Panc1 (cell line): ENCODE measurements around the gene CHST6. TPM values are rescaled to one million over a fixed set of nuclear protein-coding genes. Genes with fewer than 3 reads are reported as not detected.

Experiments used
- ATAC-seq: fragments of 200-7000 bp; cut with Tn5 transposase; 2 replicates; pipeline ENCODE4 v1.9.1; 2020; ENCODE audit warnings: mild to moderate bottlenecking, moderate library complexity
- BruUV-seq: library from RNA; stranded (reverse); fragments of 400-500 nt; replicated peaks from 2 replicates; lab custom pipeline; 2021; lab: Mats Ljungman, UMichigan
- CTCF ChIA-PET: fragments of 300-600 bp; sonication (Branson Sonifier 250); formaldehyde crosslinking; loops from one replicate; lab custom pipeline; 2022; ENCODE audit warnings: antibody characterized with exemption; lab: Charles Lee
- POLR2A ChIA-PET: fragments of 300-600 bp; sonication (Branson Sonifier 250); formaldehyde crosslinking; loops from one replicate; lab custom pipeline; 2022; ENCODE audit warnings: antibody characterized with exemption; lab: Charles Lee
- DNase-seq: peaks from one replicate; pipeline ENCODE4 v3.0.0-alpha.2; 2010; ENCODE audit warnings: low read depth, low spot score
- H3K27ac ChIP-seq: 2 replicates; pipeline ENCODE4 v1.5.1; 2011; ENCODE audit warnings: mild to moderate bottlenecking, low read length, inconsistent platforms
- H3K27me3 ChIP-seq: fragments of 200-500 bp; sonication (Bioruptor generic); 2 replicates; pipeline ENCODE4 v1.6.0; 2014; ENCODE audit warnings: low read length, inconsistent platforms; ENCODE audit not compliant: control insufficient read depth, insufficient read depth
- H3K36me3 ChIP-seq: fragments of 200-500 bp; sonication (Bioruptor generic); 2 replicates; pipeline ENCODE4 v1.5.1; 2014; ENCODE audit warnings: inconsistent platforms, mild to moderate bottlenecking, low read length, moderate library complexity; ENCODE audit not compliant: control insufficient read depth, insufficient read depth
- H3K4me1 ChIP-seq: 2 replicates; pipeline ENCODE4 v1.5.1; 2011; ENCODE audit warnings: inconsistent platforms, mild to moderate bottlenecking, low read length, moderate library complexity; ENCODE audit not compliant: control insufficient read depth, insufficient read depth
- H3K4me3 ChIP-seq, 2 experiments: 2 replicates each; pipeline ENCODE4 v1.5.1; 2011 to 2012; ENCODE audit warnings: low read depth in 2 of 2, low read length in 2 of 2, mild to moderate bottlenecking in 2 of 2, inconsistent platforms in 1 of 2, moderate library complexity in 1 of 2
- H3K9me3 ChIP-seq: fragments of 200-500 bp; sonication (Bioruptor generic); 2 replicates; pipeline ENCODE4 v1.5.1; 2014; ENCODE audit warnings: low read depth, mild to moderate bottlenecking, inconsistent platforms, low read length, moderate library complexity; ENCODE audit not compliant: control insufficient read depth, insufficient read depth
- POLR2AphosphoS5 ChIP-seq: IDR thresholded peaks from 2 replicates; pipeline ENCODE4 v1.6.1; 2012; ENCODE audit warnings: mild to moderate bottlenecking, low read depth, low read length, moderate library complexity
- SIN3A ChIP-seq: IDR thresholded peaks from 2 replicates; pipeline ENCODE4 v1.6.1; 2012; ENCODE audit warnings: low read depth, mild to moderate bottlenecking, low read length, moderate library complexity, borderline replicate concordance; ENCODE audit not compliant: insufficient read depth
- TCF7L2 ChIP-seq: IDR thresholded peaks from 2 replicates; pipeline ENCODE4 v1.6.1; 2011; ENCODE audit warnings: mild to moderate bottlenecking, low read depth, low read length, inconsistent platforms
- in situ Hi-C: cut with HindIII; loops from 2 replicates; pipeline ENCODE4 v1.10.0; 2016; ENCODE audit warnings: low sequenced_read_pairs, low pct_unique_long_range_greater_than_20kb
- intact Hi-C: fragments of 100-400 bp; cut with micrococcal nuclease; formaldehyde crosslinking; loops from one replicate; pipeline ENCODE4 v1.10.0; 2022; ENCODE audit not compliant: unreplicated experiment
- total RNA-seq: library from RNA; stranded (reverse); gene quantifications from one replicate; pipeline ENCODE4 v1.2.1, GENCODE V29; 2021; ENCODE audit not compliant: unreplicated experiment
- TF ChIP-seq, protein P1 (sequence below), 2 experiments: IDR thresholded peaks; 2 replicates each; pipeline ENCODE4 v1.6.1; 2011 to 2012; ENCODE audit warnings: low read depth in 2 of 2, control low read depth in 1 of 2, low read length in 1 of 2, mild to moderate bottlenecking in 1 of 2, moderate library complexity in 1 of 2; ENCODE audit not compliant: insufficient read depth in 1 of 2
- TF ChIP-seq, protein P2 (sequence below): fragments of 450-650 bp; IDR thresholded peaks from 2 replicates; pipeline ENCODE4 v1.5.1; 2017; ENCODE audit warnings: mild to moderate bottlenecking

CHST6 gene
- total RNA-seq, 1 experiment from 2014 or later, result 0.05 TPM

DNA sequence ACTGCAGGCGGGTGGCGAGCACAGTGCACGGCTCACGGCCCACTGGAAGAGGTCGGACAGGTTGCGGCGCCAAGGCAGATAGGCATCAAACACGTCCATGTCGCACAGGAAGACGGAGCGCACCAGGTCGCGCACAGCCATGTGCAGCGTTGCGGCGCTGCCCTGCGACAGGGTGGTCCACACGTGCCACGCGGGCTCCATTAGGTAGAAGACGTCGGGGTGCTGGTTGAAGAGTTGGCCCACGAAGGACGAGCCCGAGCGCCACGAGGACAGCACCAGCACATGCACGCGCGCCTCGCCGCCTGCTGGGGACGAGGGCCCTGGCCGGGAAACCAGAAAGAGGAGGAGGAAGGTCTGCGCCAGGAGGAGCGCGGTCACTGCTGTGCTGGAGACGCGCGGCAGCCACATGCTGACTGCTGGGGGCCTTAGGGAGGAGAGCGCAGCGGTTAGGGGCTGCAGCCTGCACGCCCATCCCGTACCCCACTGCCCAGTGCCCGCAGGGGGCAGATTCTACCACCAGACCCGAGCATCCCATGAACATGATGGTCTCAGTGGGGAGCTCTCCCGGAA lies 15.7 kb downstream of the CHST6 start:
- in situ Hi-C loops, result no loop called here
- H3K4me3 ChIP-seq, result no peak overlapping the region
- H3K27ac ChIP-seq, result no peak overlapping the region
- H3K9me3 ChIP-seq, result no peaks in the 10 kb centered on the region
- no peaks in the 10 kb centered on the region for H3K4me1 ChIP-seq
- no TSS peak for BruUV-seq
- TF ChIP-seq, protein P1, sequence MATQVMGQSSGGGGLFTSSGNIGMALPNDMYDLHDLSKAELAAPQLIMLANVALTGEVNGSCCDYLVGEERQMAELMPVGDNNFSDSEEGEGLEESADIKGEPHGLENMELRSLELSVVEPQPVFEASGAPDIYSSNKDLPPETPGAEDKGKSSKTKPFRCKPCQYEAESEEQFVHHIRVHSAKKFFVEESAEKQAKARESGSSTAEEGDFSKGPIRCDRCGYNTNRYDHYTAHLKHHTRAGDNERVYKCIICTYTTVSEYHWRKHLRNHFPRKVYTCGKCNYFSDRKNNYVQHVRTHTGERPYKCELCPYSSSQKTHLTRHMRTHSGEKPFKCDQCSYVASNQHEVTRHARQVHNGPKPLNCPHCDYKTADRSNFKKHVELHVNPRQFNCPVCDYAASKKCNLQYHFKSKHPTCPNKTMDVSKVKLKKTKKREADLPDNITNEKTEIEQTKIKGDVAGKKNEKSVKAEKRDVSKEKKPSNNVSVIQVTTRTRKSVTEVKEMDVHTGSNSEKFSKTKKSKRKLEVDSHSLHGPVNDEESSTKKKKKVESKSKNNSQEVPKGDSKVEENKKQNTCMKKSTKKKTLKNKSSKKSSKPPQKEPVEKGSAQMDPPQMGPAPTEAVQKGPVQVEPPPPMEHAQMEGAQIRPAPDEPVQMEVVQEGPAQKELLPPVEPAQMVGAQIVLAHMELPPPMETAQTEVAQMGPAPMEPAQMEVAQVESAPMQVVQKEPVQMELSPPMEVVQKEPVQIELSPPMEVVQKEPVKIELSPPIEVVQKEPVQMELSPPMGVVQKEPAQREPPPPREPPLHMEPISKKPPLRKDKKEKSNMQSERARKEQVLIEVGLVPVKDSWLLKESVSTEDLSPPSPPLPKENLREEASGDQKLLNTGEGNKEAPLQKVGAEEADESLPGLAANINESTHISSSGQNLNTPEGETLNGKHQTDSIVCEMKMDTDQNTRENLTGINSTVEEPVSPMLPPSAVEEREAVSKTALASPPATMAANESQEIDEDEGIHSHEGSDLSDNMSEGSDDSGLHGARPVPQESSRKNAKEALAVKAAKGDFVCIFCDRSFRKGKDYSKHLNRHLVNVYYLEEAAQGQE (IDR thresholded peaks at IDR 0.05; ENCODE audit: insufficient read depth in 1 of 2, low read depth in 2 of 2, low read length in 1 of 2), result no peak
- TF ChIP-seq TCF7L2, result no peak
- no peak for TF ChIP-seq SIN3A
- TF ChIP-seq, protein P2, sequence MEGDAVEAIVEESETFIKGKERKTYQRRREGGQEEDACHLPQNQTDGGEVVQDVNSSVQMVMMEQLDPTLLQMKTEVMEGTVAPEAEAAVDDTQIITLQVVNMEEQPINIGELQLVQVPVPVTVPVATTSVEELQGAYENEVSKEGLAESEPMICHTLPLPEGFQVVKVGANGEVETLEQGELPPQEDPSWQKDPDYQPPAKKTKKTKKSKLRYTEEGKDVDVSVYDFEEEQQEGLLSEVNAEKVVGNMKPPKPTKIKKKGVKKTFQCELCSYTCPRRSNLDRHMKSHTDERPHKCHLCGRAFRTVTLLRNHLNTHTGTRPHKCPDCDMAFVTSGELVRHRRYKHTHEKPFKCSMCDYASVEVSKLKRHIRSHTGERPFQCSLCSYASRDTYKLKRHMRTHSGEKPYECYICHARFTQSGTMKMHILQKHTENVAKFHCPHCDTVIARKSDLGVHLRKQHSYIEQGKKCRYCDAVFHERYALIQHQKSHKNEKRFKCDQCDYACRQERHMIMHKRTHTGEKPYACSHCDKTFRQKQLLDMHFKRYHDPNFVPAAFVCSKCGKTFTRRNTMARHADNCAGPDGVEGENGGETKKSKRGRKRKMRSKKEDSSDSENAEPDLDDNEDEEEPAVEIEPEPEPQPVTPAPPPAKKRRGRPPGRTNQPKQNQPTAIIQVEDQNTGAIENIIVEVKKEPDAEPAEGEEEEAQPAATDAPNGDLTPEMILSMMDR, result no peak
- TF ChIP-seq POLR2AphosphoS5, result no peak
- no peaks in the 10 kb centered on the region for H3K27me3 ChIP-seq
- ATAC-seq (no peak), DNase-seq (no peak)
- no peaks in the 10 kb centered on the region for H3K36me3 ChIP-seq
- POLR2A ChIA-PET, result no interaction called here
- CTCF ChIA-PET, result no interaction called here
- intact Hi-C loops, result loop anchor here (10.0 kb wide), 1 partner anchor 75 kb away; the partner anchor contains the start of gene TMEM231

DNA sequence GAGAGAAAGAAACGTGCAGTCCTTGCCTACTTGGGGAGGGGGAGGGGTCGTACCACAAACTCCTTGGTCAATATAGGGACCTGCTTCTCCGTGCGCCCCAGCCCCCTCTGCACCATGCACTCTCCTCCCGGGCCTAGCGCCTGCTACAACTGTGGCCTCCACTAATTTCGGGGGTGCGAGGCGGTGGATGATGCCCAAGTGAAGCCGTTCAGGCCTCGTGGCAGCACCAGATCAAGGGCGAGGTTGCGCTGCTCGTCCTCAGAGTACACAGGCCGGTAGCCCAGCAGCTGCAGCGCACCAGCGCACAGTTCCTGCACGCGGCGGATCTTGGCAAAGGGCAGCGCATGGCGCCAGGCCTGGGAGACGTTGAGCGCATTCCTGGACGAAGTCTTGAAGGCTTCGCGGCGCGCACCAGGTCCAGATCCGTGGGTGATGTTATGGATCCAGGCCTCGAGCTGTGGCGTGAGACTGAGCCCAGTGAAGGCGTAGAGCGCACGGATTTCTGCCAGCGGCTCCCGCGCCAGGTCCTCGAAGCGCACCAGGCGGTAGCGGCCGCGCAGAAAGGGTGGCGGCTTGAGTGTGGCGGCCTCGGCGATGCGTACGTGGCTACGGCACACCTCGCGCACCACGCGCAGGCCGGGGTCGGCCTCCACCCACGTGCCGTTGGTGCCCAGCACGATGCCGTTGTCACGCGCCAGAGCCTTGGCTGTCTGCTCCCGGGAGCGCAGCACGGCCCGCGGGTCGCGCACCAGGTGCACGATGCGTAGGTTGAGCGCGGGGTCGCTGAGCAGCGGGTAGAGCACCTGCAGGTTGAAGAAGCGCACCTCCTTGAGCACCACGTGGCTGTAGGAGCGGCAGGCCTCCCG lies 16.5 kb downstream of the CHST6 start:
- Histone ChIP-seq H3K9me3 (no peaks in the 10 kb centered on the region), H3K27me3 (no peaks in the 10 kb centered on the region), H3K4me1 (no peaks in the 10 kb centered on the region), H3K27ac (no peak overlapping the region), H3K36me3 (no peaks in the 10 kb centered on the region), H3K4me3 (no peak overlapping the region)
- ATAC-seq (no peak), DNase-seq (no peak)
- in situ Hi-C loops (no loop called here), intact Hi-C loops (loop anchor here (10.0 kb wide), 1 partner anchor 76 kb away; the partner anchor contains the start of gene TMEM231)
- CTCF ChIA-PET, result no interaction called here
- BruUV-seq, result no TSS peak
- POLR2A ChIA-PET, result no interaction called here
- TF ChIP-seq POLR2AphosphoS5 (no peak), TCF7L2 (no peak), SIN3A (no peak)
- TF ChIP-seq, protein P2, result no peak
- TF ChIP-seq, protein P1 (IDR thresholded peaks at IDR 0.05; ENCODE audit: insufficient read depth in 1 of 2, low read depth in 2 of 2, low read length in 1 of 2), result no peak
